Mucosa of descending colon (tissue), 3 donors: Measurements from ENCODE around the gene LAMTOR2. TPM values are rescaled to one million over a fixed set of nuclear protein-coding genes. Genes with fewer than 3 reads are reported as not detected.
A peak's percentile ranks its signal among the peaks of the same experiment; 100 is the strongest.

ENCODE experiments used
- ATAC-seq: fragments of 200-7000 bp; cut with Tn5 transposase; one replicate; pipeline ENCODE4 v1.9.1; 2020; ENCODE audit warnings: mild to moderate bottlenecking, moderate library complexity
- DNase-seq, 3 donors: peaks; one replicate each; pipeline ENCODE4 v3.0.0-alpha.2; 2020
- H3K36me3 ChIP-seq: fragments of 200-600 bp; one replicate; pipeline ENCODE4 v1.8.0; 2021; ENCODE audit warnings: low read depth, mild to moderate bottlenecking
- H3K4me1 ChIP-seq: fragments of 200-600 bp; one replicate; pipeline ENCODE4 v1.8.0; 2021; ENCODE audit warnings: low read depth, mild to moderate bottlenecking
- H3K4me3 ChIP-seq: fragments of 200-600 bp; one replicate; pipeline ENCODE4 v1.8.0; 2021; ENCODE audit warnings: mild to moderate bottlenecking
- H3K9me3 ChIP-seq: fragments of 200-600 bp; one replicate; pipeline ENCODE4 v1.8.0; 2021; ENCODE audit warnings: mild to moderate bottlenecking
- CTCF ChIP-seq: fragments of 200-600 bp; IDR thresholded peaks from one replicate; pipeline ENCODE4 v1.8.0; 2022; ENCODE audit warnings: antibody characterized with exemption, mild to moderate bottlenecking
- intact Hi-C, 2 donors: fragments of 100-400 bp; cut with DNase I in 1 of 2; cut with micrococcal nuclease in 1 of 2; formaldehyde crosslinking; loops; one replicate each; pipeline versions ENCODE4 v1.11.0 to v1.11.1; 2022; cut with DNase I, micrococcal nuclease
- total RNA-seq, 3 donors: library from RNA; stranded (reverse); fragmentation: NEBNext Ultra II Directional in 2 of 3; extraction: Animal tissue kit (Norgen Biotek cat#: 25700) in 2 of 3; gene quantifications; one replicate each; pipeline versions ENCODE4 v1.2.1 to v1.2.4, GENCODE V29; 2021 to 2023
- donor health status: DM: no; HTN: no; CAD: no; lungs with moderate emphysema.
- donor health status: DM: no; HTN: no; CAD: no.
- donor health status: DM: no; HTN: yes; CAD: no.

Gene LAMTOR2
- total RNA-seq, 3 donors from 2014 or later: 49.8 to 73.4 (median 60.7) TPM

- Histone ChIP-seq H3K4me1 (peaks cover 7% of the 10 kb centered on the region), H3K9me3 (no peaks in the 10 kb centered on the region), H3K36me3 (no peaks in the 10 kb centered on the region), H3K4me3 (peak overlapping the region; percentile 34)
- intact Hi-C loops: no loop called here
- peak; percentile 31 for ATAC-seq
- no peak for TF ChIP-seq CTCF
- peak; percentile 68 to 85 (median 79) for DNase-seq
Observed at GRCh38 chr1:156052862-156053767, 1.5 kb upstream of the LAMTOR2 start.

- peak; percentile 87 for ATAC-seq
- intact Hi-C loops: no loop called here
- Histone ChIP-seq H3K36me3 (no peaks in the 10 kb centered on the region), H3K4me1 (peaks cover 7% of the 10 kb centered on the region), H3K9me3 (no peaks in the 10 kb centered on the region), H3K4me3 (peak within 1 kb of the TSS; percentile 60)
- peak; percentile 85 to 92 (median 91) for DNase-seq
- TF ChIP-seq CTCF: peak; percentile 78
Observed at GRCh38 chr1:156053768-156054499, 648 bp upstream of the LAMTOR2 start, which contains the start of gene UBQLN4. TSS of gene UBQLN4 (minus strand) at chr1:156053798. CDS start at chr1:156053701, 97 bp downstream.

- TF ChIP-seq CTCF: no peak
- ATAC-seq (no peak), DNase-seq (no peak)
- H3K4me1 ChIP-seq: peaks cover 10% of the 10 kb centered on the region
- no peaks in the 10 kb centered on the region for H3K9me3 ChIP-seq
- no peaks in the 10 kb centered on the region for H3K36me3 ChIP-seq
- intact Hi-C loops: no loop called here
- peak overlapping the region; percentile 60 for H3K4me3 ChIP-seq
Observed at GRCh38 chr1:156055281-156056048, 883 bp downstream of the LAMTOR2 start.

GRCh38 chr1:156056326-156056849 is 1.8 kb downstream of the LAMTOR2 start:
- no peak for TF ChIP-seq CTCF

More at GRCh38 chr1:156056326-156056849, 1.8 kb downstream of the LAMTOR2 start:
- peaks cover 10% of the 10 kb centered on the region for H3K4me1 ChIP-seq
- ATAC-seq (no peak), DNase-seq (no peak)
- H3K36me3 ChIP-seq: no peaks in the 10 kb centered on the region
- H3K9me3 ChIP-seq: no peaks in the 10 kb centered on the region
- intact Hi-C loops: no loop called here
- H3K4me3 ChIP-seq: no peak overlapping the region
